GM19023 (cell line): ENCODE data around the gene MGAT4B.
A peak's percentile ranks its signal among the peaks of the same experiment; 100 is the strongest.
"Not testable (repeated sequence)": the region's sequence is repeated elsewhere in the genome, so short reads cannot be mapped to it uniquely, and the experiment has no call there.

ENCODE experiments used
- ATAC-seq: cut with Tn5 transposase; IDR thresholded peaks from one replicate; pipeline ENCODE4 v1.9.1; 2021; ENCODE audit warnings: mild to moderate bottlenecking, moderate library complexity; ENCODE audit not compliant: unreplicated experiment

The MGAT4B gene

DNA sequence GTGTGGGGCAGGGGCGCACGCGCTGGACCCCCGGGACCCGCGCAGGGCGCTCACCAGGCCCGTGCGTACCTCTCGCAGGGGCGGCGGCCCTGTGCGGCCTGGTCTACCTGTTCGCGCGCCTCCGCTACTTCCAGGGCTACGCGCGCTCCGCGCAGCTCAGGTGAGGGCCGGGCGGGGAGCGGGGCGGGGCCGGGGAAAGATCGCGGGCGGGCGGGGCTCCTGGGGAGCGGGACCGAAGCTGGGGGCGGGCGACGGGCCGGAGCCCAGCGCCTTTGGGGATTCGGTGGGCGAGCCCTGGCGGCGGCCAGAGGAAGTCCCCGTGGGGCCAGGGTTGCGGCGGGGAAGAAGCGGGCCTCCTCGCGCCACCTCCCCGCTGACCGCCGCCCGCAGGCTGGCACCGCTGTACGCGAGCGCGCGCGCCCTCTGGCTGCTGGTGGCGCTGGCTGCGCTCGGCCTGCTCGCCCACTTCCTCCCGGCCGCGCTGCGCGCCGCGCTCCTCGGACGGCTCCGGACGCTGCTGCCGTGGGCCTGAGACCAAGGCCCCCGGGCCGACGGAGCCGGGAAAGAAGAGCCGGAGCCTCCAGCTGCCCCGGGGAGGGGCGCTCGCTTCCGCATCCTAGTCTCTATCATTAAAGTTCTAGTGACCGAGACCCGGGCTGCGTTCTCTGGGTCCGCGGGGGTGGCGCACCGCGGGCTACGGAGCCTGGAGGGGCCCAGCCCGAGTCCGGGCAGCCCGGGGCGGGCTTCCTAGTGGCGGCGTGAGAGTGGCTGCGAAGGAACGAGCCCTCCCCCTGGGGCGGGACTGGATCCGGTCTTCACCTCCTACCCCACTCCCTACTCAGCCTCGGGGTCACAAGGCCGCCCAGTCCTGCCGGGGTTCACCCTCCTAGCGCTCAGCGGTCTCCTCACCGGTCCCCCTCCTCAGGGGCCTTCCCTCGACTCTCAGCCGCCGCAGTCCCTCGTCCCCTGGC, 10.5 kb downstream of the MGAT4B start:
- peak; percentile 71 for ATAC-seq

DNA sequence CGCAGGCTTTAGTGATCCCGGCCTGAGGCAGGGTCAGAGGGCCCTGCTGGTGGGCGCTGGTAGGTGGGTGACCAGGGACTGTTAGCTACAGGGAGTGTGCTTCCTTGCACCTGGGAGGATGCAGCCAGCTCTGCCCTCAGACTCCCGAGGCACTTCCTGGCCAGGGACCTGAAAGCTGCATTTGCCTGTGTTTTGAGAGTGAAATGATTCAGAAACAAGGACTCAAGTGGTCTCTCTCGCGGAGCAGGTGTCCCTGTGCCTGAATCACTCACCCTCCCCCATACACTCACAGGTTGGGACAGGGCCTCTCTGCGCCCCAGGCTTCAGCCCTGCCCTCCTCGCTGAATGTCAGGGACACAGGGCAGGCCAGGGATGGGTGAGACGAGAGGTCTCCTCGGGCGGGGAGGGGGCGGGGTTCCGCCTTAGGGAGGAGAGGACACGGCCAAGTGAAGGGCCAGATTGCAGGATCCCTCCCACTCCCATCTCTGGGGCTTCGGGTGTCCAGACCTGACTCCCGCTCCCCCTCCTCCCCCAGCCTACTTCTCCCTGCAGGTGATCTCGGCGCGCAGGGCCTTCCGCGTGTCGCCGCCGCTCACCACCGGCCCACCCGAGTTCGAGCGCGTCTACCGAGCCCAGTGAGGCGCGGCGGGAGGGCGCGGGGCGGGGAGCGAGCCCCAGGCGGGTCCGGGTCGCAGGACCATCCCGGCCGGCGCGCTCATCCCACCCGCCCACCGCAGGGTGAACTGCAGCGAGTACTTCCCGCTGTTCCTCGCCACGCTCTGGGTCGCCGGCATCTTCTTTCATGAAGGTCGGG, 11.4 kb downstream of the MGAT4B start:
- ATAC-seq = no peak

DNA sequence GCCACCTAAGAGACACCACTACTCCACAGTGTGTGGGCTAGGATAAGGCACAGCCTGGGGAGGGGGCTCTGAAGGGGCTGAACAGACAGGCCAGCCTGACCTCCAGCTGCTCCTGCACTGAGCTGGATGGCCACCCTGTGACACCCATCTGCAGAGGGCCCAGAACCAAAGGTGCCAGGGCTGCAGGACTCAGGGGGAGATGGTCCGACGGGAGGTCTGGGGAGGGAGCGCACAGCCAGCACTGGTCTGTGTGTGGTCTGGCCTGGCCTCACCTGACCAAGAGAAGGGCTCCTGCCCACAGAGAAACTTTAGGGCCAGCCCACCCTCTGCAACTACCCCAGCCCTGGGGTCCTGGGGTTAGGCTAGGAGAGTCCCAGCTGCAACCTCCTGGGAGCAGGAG, 12.1 kb downstream of the MGAT4B start:
- ATAC-seq = no peak

DNA sequence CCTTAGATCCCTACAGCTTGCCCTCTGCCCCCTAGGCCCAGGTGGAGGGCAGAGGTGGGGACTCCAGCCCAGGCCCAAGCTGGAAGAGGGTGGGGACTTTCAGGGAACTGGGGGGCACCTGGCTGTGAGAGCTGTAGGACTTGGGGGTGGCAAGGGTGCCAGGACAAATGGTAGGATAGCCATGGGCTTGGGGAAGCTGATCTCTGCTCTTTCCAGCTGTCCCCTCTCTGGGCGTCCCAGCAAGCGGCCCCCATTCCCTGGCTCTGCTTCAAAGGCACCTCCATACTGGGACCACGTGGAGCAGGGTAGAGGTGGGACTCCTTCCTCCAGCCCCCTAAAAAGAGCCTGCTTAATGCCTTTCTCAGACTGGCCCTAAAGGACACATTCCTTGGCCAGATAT, 12.5 kb downstream of the MGAT4B start:
- no peak for ATAC-seq

DNA sequence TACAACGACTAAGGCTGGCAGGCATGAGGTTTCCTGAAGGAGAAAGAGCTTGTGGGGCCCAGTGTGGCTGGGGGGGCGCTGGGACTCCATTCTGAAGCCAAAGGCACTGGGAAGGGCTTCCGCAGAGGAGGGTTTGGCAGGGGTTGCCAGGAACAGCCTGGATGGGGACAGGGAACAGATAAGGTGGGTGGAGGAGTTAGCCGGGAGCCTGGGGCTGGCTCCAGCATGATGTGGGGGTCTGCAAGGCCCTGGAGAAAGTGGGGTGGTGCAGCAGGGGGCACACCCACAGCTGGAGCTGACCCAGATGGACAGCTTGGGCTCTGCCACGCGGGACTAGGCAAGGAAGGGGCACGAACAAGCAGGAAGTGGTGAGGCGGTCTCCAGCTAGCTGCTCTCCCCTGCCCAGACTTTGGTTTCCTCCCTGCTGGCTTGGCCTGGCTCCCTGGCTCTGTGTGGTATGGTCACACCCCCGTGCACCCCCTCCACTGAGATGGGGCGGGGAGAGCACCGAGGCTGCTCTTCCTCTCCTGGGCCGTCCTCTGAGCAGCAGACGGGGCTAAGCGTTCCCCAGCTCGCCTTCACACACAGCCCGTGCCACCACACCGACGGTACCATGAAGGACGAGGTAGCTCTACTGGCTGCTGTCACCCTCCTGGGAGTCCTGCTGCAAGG, 13.1 kb downstream of the MGAT4B start, which contains the start of gene LTC4S:
LTC4S (plus strand) TSS at position 519 of the 672 bp plus-strand sequence; CDS start at position 614, 95 bp downstream.
- ATAC-seq = no peak

DNA sequence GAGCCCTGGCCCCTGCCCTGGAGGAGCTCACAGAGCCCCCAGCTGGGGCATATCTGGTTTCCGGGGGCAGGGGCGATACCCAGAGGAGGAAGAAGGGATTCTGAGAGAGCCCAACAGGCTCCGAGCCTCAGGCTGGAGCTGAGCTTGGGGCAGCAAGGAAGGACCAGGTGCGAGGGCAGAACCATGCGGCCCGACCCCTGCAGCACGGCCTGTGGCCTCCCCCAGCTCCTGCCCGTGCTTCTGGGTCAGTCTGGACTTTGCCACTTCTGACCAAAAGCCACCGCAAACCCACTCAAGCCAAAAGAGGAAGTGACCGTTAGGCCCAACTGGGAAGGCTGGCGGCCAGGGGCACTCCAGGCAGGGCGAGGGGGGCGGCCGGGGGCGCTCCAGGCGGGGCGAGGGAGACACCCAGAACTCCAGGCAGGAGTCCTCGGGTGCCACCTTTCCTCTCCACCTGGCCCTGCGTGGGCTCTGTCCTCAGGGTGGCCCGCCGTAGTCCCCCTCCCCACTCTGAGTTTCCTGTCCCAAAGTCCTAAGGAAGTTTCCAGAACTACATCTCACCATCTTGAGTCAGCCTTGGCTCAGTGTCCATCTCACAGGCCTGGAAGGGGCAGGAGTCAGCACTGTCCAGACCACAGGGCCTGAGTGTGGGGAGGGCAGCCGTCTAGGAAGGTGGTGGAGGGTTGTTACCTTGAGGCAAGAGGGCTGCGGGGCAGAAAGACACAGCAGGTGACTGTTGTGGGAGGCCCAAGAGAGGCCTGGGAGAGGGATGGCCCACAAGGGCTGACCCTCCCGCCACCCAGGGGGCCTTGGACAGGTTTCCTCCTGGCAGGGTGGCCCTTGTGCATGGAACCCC, 13.8 kb downstream of the MGAT4B start:
- ATAC-seq = no peak

DNA sequence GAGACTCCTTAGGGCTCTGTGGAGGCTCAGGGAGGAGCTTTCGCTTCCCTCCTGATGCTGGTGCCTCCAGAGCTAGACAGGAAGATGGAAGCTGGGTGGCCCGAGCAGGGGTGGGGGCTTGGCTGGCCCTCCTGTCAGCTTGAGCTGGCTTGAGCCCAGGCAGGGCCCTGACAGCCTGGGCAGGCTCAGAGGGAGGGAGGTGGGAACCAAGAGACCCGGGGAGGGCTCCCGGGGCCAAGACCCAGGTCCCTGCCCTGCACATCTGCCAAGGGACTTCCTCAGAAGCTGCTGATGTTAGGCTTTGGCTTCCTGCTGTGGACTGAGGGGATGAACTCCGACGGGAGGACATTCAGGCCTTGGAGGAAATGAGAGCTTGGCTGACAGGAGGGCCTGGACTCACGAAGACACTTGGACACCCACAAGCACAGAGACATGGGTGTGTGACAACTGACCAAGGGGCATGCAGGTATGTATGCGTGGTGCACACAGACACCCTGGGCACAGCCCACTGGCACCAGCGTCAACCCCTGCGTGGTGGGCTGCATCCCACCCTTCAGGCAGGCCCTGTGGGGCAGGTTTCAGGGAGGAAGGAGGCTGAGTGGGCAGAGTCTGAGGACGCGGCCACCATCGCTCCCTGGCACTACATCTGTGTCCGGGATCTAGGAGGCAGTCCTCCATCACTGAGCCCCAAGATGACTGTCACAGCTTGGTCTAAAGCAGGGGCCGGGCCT, 14.6 kb downstream of the MGAT4B start:
- ATAC-seq = no peak

DNA sequence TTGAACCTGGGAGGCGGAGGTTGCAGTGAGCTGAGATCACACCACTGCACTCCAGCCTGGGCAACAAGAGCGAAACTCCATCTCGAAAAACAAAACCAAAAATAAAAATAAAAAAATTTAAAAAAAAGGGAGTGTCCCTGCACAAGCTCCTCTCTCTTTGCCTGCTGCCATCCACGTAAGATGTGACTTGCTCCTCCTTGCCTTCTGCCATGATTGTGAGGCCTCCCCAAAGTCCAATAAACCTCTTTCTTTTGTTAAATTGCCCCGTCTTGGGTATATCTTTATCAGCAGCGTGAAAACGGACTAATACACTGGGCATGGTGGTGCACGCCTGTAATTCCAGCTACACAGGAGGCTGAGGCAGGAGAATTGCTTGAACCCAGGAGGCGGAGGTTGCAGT, 17.4 kb downstream of the MGAT4B start:
- not testable (repeated sequence) for ATAC-seq

DNA sequence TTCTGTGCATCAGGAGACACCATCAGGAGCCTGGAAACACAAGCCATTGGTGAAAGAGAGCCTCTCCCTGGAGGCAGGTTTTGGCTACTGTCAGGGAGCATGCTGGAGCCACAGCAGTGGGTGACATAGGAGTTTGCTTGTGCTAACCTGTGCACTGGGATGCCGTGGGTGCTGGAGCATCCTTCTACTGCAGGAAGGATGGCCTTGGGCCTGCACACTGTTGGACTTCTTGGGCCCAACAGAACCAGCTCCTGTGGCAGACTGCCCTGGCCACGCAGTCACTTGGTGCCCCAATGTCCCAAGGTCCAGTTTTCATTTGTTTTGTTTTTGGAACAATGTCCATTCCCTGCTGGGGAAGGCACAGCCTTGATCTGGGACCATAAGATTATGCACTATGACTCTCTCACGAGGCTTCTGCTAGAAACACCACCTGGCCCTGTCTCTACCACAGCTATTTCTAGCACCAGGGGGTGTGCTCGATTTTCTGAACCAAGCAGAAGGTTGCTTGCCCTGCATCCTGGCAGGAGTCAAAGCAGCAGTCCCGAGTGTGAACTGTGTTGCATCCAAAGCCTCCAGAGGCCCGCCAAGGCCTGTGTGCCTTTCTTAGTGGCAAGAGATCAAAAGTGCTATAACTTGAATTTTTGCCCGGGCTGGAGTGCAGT, 18.3 kb downstream of the MGAT4B start:
- ATAC-seq = no peak

DNA sequence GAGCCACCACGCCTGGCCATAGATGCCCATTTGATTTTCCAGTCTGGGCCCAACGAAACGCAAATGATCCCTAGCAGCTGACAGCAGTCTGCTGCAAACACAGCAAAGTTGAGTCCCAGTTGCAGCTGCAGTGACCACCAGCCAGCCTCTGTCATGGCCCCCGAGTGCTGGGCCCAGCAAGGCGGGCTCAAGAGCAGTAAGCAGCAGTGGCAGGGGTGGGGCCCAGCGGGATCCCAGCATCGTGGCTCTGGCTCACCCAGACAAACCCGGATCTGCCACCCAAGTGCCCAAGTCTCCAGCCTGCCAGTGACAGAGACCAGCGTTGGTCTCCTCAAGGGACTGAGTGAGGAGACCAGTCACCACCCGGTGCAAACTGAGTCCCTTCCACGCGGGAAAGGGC, 19.8 kb downstream of the MGAT4B start:
- no peak for ATAC-seq

DNA sequence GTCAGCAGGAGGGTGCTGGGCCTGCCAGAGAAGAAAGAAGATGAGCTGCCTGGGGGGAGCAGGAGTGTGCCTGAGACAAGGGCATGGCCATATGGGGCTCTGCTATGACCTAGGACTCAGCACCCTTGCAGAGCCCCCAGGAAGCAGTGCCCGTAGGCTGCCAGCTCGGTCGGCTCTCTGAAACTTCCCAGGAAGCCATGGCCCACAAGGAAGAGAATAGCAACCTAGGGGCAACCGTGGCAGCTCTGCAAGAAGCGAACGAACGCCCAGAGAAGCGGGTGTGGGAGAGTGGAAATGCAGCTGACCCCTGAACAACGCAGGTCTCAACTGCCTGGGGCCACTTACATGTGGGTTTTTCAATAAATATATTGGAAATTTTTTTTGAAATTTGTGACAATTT, 23.5 kb downstream of the MGAT4B start:
- ATAC-seq = no peak

DNA sequence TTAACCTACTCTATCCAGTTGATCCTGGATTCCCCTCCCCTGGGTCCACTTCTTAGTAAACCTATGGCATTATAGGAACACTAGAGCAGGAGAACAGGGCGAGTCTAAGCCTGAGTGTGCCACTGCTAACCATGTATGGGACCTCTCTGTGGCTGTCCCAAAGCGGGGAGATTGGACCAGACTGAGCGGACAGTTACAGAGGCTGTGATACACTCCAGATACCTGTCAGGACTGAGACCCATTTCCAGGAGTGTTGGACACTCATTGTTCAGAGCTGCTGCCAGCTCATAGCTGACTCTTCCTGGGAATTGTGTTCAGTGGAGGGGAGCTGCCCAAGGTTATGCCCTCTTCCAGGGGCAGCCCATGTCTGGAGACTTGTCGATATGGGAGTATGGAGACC, 24.8 kb downstream of the MGAT4B start:
- ATAC-seq = no peak

DNA sequence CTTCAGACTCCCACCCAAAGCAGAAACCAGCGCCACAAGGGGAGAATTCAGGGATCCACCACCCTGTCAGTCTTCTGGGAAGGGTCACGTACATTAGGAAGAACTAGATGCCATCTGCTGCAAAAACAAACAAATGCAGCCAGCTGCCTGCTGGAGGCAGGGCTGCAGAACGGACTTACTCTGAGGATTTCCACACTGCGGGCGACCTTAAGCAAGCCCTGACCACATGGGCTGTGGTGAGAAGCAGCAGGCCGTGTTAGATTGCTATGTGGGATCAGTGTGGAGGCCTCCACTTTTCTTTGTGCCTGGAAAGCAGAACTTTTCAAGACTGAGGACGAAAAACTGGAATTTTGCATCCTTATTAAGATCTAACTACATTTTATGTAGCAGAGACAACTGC, 26.3 kb downstream of the MGAT4B start:
- ATAC-seq = no peak

DNA sequence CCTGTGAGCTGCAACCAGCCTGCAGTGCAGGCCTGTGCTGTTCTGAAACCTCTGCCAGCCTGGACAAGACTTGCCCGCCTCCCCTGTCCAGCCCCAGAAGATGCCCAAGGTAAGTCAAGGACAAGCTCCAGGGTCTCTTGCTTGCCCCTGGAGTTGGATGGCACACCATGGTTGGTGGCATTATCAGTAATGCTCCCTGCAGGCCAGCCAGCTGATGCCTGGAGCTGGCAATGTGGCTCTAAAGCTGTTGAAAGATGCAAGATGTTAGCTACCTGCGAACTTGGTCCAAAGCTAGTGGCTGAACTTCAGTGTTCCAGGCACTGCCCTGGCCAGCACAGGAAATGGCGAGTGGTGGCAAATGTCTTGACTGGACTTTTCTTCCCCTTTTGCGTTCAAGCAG, 26.8 kb downstream of the MGAT4B start:
- no peak for ATAC-seq

DNA sequence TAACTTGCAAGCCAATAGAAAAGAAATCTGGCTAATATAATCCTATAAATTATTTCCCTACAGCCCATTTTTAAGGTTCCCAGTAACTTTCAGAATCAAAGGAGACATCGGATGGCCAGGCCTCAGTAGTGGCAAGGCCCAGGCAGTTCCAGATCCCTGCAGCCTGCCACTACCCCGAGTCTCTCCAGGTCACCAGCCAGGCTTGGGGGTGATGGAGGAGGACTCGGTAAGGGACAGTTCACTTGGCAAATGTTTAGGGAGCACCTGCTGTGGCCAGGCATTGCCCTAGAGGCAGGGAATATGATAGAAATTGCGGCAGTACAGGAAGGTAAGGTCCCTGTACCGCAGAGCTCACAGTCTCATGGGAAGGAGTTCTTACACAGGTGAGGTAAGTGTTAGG, 28.1 kb downstream of the MGAT4B start:
- no peak for ATAC-seq

DNA sequence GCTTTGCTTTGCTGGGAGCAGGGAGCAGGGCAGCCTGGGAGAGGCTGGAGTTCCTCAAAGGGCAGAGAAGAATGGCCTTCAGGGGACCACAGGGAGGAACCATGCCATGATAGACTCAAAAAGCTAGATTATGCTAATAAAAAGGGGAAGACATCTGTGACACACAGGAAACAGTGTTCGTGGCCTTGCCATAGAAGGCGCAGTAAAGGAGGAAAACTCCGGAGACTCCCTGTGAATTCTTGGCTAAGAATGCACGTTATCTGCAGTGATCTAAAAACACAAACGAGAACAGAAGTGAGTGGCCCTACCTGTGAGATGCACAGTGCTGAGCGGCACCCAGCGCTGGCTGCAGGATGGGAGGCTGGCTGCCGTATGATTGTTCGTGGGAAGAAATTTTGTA, 28.8 kb downstream of the MGAT4B start:
- ATAC-seq = no peak

DNA sequence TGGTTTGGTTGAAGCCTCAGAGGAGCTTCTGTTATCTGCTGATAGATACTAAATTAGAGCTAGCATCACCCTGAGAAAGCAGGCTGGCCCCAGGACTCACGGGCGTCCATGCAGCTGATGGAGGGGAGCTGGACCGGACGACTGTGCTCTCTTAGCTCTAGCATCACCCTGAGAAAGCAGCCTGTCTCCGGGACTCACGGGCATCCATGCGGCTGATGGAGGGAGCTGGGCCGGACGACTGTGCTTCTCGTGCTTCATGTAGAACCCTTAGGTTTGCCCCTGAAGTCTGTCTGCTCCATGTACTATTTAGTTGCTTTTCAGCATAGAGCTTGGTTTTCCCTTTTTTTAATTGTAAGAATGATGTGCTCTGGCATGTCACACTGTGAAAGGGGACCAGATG, 29.2 kb downstream of the MGAT4B start:
- ATAC-seq = no peak

DNA sequence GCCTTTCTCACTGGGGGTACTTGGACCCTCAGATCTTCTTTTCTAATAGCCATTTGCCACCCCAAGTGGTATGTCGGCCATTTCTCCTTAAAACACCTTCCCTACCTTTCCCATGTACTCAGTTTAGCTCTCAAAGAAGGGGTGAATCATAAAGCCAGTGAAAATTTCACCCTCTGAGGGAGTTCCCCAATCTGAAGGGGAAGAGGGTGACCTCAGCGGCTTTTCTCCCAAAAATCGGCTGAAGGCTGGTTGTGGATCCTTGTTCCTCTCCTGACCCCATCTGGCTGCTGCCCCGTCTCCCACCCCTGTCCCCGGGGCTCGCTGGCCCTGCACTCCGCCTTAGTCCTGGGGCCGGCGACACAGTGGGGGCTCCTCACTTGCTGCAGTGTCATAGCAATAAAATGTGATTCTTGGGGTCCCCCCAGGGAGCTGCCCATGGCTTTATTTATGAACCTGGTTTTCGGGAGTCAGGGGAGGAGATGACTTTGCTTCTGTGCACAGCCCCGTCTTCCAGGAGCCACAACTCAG, 30.2 kb downstream of the MGAT4B start:
- no peak for ATAC-seq

DNA sequence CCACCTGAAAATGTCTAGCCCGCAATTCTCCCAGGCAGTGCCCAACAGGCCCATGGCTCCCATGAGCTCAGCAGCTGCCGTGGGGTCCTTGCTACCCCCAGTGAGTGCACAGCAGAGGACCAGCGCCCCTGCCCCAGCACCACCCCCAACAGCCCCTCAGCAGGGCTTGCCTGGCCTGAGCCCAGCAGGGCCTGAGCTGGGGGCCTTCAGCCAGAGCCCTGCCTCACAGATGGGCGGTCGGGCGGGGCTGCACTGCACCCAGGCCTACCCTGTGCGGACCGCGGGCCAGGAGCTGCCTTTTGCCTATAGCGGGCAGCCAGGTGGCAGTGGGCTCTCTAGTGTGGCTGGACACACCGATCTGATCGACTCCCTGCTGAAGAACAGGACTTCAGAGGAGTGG, 32.2 kb downstream of the MGAT4B start:
- no peak for ATAC-seq
